Measurements from ENCODE around the gene KLHL21. TPM values are rescaled to one million over a fixed set of nuclear protein-coding genes. Genes with fewer than 3 reads are reported as not detected.
"Not testable (repeated sequence)": the region's sequence is repeated elsewhere in the genome, so short reads cannot be mapped to it uniquely, and the experiment has no call there.

The KLHL21 gene
- total RNA-seq, 1 donor from 2014 or later, result 42.3 TPM

- peak overlapping the region; percentile 98 for H3K4me3 Mint-ChIP-seq (ENCODE audit: unreplicated experiment)
- DNase-seq (ENCODE audit: low read depth), result peak; percentile 88
- H3K27me3 ChIP-seq (ENCODE audit: insufficient read depth, low read length), result no peaks in the 10 kb centered on the region
Observed at GRCh38 chr1:6601049-6601922, 1.4 kb downstream of the KLHL21 start.

GRCh38 chr1:6600410-6601048 is 2.1 kb downstream of the KLHL21 start:
- H3K36me3 Mint-ChIP-seq (ENCODE audit: low read depth, unreplicated experiment), result peaks cover 12% of the 10 kb centered on the region
- peaks cover 13% of the 10 kb centered on the region for H3K36me3 ChIP-seq (ENCODE audit: insufficient read depth, low read length)
- no peak for FAIRE-seq
- no peaks in the 10 kb centered on the region for H3K9me3 ChIP-seq (ENCODE audit: insufficient read depth, low read depth, low read length)
- H3K27ac Mint-ChIP-seq (ENCODE audit: unreplicated experiment), result peak overlapping the region; percentile 93
- peak overlapping the region; percentile 77 for H3K4me3 ChIP-seq (ENCODE audit: insufficient read depth, low read depth, low read length)
- H3K4me3 Mint-ChIP-seq (ENCODE audit: unreplicated experiment), result peak overlapping the region; percentile 98
- H3K27me3 ChIP-seq (ENCODE audit: insufficient read depth, low read length), result no peaks in the 10 kb centered on the region
- H3K4me2 ChIP-seq (ENCODE audit: low read length), result peak overlapping the region; percentile 94
- no peak for DNase-seq (ENCODE audit: low read depth)
- no peaks in the 10 kb centered on the region for H3K27me3 Mint-ChIP-seq (ENCODE audit: low read depth, unreplicated experiment)
- peak overlapping the region; percentile 90 for H3K9ac ChIP-seq (ENCODE audit: low read length)
- H3K4me1 Mint-ChIP-seq (ENCODE audit: low read depth, unreplicated experiment), result peaks cover 17% of the 10 kb centered on the region
- H2AFZ ChIP-seq (ENCODE audit: low read depth, low read length), result no peak overlapping the region
- peaks cover 67% of the 10 kb centered on the region for H3K79me2 ChIP-seq (ENCODE audit: insufficient read depth, low read length)
- H3K27ac ChIP-seq (ENCODE audit: low read depth, low read length), result peak overlapping the region; percentile 95
- no peaks in the 10 kb centered on the region for H3K9me3 Mint-ChIP-seq (ENCODE audit: unreplicated experiment)
- peaks cover 39% of the 10 kb centered on the region for H3K4me1 ChIP-seq (ENCODE audit: insufficient read depth, low read length)
- H4K20me1 ChIP-seq (ENCODE audit: insufficient read depth, low read length), result peaks cover 63% of the 10 kb centered on the region
- no peak for TF ChIP-seq EZH2 (IDR thresholded peaks at IDR 0.05; ENCODE audit: insufficient read depth, low read length)
- TF ChIP-seq, protein P1, sequence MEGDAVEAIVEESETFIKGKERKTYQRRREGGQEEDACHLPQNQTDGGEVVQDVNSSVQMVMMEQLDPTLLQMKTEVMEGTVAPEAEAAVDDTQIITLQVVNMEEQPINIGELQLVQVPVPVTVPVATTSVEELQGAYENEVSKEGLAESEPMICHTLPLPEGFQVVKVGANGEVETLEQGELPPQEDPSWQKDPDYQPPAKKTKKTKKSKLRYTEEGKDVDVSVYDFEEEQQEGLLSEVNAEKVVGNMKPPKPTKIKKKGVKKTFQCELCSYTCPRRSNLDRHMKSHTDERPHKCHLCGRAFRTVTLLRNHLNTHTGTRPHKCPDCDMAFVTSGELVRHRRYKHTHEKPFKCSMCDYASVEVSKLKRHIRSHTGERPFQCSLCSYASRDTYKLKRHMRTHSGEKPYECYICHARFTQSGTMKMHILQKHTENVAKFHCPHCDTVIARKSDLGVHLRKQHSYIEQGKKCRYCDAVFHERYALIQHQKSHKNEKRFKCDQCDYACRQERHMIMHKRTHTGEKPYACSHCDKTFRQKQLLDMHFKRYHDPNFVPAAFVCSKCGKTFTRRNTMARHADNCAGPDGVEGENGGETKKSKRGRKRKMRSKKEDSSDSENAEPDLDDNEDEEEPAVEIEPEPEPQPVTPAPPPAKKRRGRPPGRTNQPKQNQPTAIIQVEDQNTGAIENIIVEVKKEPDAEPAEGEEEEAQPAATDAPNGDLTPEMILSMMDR (IDR thresholded peaks at IDR 0.05; ENCODE audit: insufficient read depth, low read depth, low read length), result no peak

More at GRCh38 chr1:6601049-6601922, 1.4 kb downstream of the KLHL21 start:
- Mint-ChIP-seq H3K9me3 (ENCODE audit: unreplicated experiment) (no peaks in the 10 kb centered on the region), H3K4me1 (ENCODE audit: low read depth, unreplicated experiment) (peaks cover 16% of the 10 kb centered on the region), H3K27ac (ENCODE audit: unreplicated experiment) (peak overlapping the region; percentile 93), H3K27me3 (ENCODE audit: low read depth, unreplicated experiment) (no peaks in the 10 kb centered on the region), H3K36me3 (ENCODE audit: low read depth, unreplicated experiment) (peaks cover 10% of the 10 kb centered on the region)
- no peak for FAIRE-seq
- Histone ChIP-seq H3K9me3 (ENCODE audit: insufficient read depth, low read depth, low read length) (no peaks in the 10 kb centered on the region), H3K36me3 (ENCODE audit: insufficient read depth, low read length) (peaks cover 6% of the 10 kb centered on the region), H4K20me1 (ENCODE audit: insufficient read depth, low read length) (peaks cover 55% of the 10 kb centered on the region), H3K27ac (ENCODE audit: low read depth, low read length) (peak overlapping the region; percentile 95), H3K79me2 (ENCODE audit: insufficient read depth, low read length) (peaks cover 59% of the 10 kb centered on the region), H3K4me3 (ENCODE audit: insufficient read depth, low read depth, low read length) (peak overlapping the region; percentile 77), H3K9ac (ENCODE audit: low read length) (peak overlapping the region; percentile 90), H2AFZ (ENCODE audit: low read depth, low read length) (no peak overlapping the region), H3K4me2 (ENCODE audit: low read length) (peak overlapping the region; percentile 94), H3K4me1 (ENCODE audit: insufficient read depth, low read length) (peaks cover 39% of the 10 kb centered on the region)
- TF ChIP-seq EZH2 (IDR thresholded peaks at IDR 0.05; ENCODE audit: insufficient read depth, low read length), result no peak

- Histone ChIP-seq H3K9ac (ENCODE audit: low read length) (peak overlapping the region; percentile 90), H4K20me1 (ENCODE audit: insufficient read depth, low read length) (peaks cover 68% of the 10 kb centered on the region), H3K4me1 (ENCODE audit: insufficient read depth, low read length) (peaks cover 36% of the 10 kb centered on the region), H3K4me3 (ENCODE audit: insufficient read depth, low read depth, low read length) (peak overlapping the region; percentile 77), H3K36me3 (ENCODE audit: insufficient read depth, low read length) (peaks cover 18% of the 10 kb centered on the region), H3K4me2 (ENCODE audit: low read length) (peak overlapping the region; percentile 94), H3K27ac (ENCODE audit: low read depth, low read length) (peak overlapping the region; percentile 95), H3K79me2 (ENCODE audit: insufficient read depth, low read length) (peaks cover 72% of the 10 kb centered on the region)
- Mint-ChIP-seq H3K36me3 (ENCODE audit: low read depth, unreplicated experiment) (peaks cover 13% of the 10 kb centered on the region), H3K4me1 (ENCODE audit: low read depth, unreplicated experiment) (peaks cover 17% of the 10 kb centered on the region), H3K27ac (ENCODE audit: unreplicated experiment) (peak overlapping the region; percentile 93), H3K4me3 (ENCODE audit: unreplicated experiment) (peak overlapping the region; percentile 98)
- not testable (repeated sequence) for H3K27me3 ChIP-seq (ENCODE audit: insufficient read depth, low read length); H3K9me3 Mint-ChIP-seq (ENCODE audit: unreplicated experiment); H3K9me3 ChIP-seq (ENCODE audit: insufficient read depth, low read depth, low read length); H3K27me3 Mint-ChIP-seq (ENCODE audit: low read depth, unreplicated experiment); H2AFZ ChIP-seq (ENCODE audit: low read depth, low read length); DNase-seq (ENCODE audit: low read depth); FAIRE-seq
Observed at GRCh38 chr1:6599991-6600390, 2.7 kb downstream of the KLHL21 start.

Measured in astrocyte (in vitro differentiated cells and primary cell).